Measurements from ENCODE around the gene LMAN1. TPM values are rescaled to one million over a fixed set of nuclear protein-coding genes. Genes with fewer than 3 reads are reported as not detected.

LMAN1 gene
- total RNA-seq, 6 experiments from 2014 or later: 128 to 159 (median 149) TPM

GRCh38 chr18:59323931-59324622 lies 35.0 kb downstream of the LMAN1 start:
- peaks cover 13% of the 10 kb centered on the region for H3K4me1 Mint-ChIP-seq (ENCODE audit: low read depth)
- H3K36me3 Mint-ChIP-seq (ENCODE audit: low read depth): peaks cover 34% of the 10 kb centered on the region
- H3K4me3 Mint-ChIP-seq: no peak overlapping the region
- TF ChIP-seq CTCF (IDR thresholded peaks at IDR 0.05): no peak
- H3K9me3 Mint-ChIP-seq: no peaks in the 10 kb centered on the region
- peak; percentile 49 for DNase-seq
- H3K27me3 Mint-ChIP-seq (ENCODE audit: insufficient read depth): peaks cover 4% of the 10 kb centered on the region
- peak overlapping the region; percentile 61 for H3K27ac Mint-ChIP-seq

GRCh38 chr18:59318460-59319050 lies 40.5 kb downstream of the LMAN1 start, which contains the start of gene CPLX4:
CPLX4 (minus strand) TSS chr18:59318649; CDS start chr18:59318462, 187 bp downstream.
- H3K27ac Mint-ChIP-seq: no peak within 1 kb of the TSS
- H3K9me3 Mint-ChIP-seq: no peaks in the 10 kb centered on the region
- H3K4me3 Mint-ChIP-seq: no peak within 1 kb of the TSS
- TF ChIP-seq CTCF (IDR thresholded peaks at IDR 0.05): no peak
- no peak for DNase-seq
- peaks cover 1% of the 10 kb centered on the region for H3K4me1 Mint-ChIP-seq (ENCODE audit: low read depth)
- H3K27me3 Mint-ChIP-seq (ENCODE audit: insufficient read depth): peaks cover 8% of the 10 kb centered on the region
- no peaks in the 10 kb centered on the region for H3K36me3 Mint-ChIP-seq (ENCODE audit: low read depth)

- H3K36me3 Mint-ChIP-seq (ENCODE audit: low read depth): no peaks in the 10 kb centered on the region
- no peak overlapping the region for H3K27ac Mint-ChIP-seq
- no peak overlapping the region for H3K4me3 Mint-ChIP-seq
- H3K4me1 Mint-ChIP-seq (ENCODE audit: low read depth): 0 out of 2 replicates have a peak, but pooled peaks cover 5% of the 10 kb centered on the region
- H3K27me3 Mint-ChIP-seq (ENCODE audit: insufficient read depth): peaks cover 14% of the 10 kb centered on the region
- no peak for TF ChIP-seq CTCF (IDR thresholded peaks at IDR 0.05)
- DNase-seq: peak; percentile 25
- H3K9me3 Mint-ChIP-seq: no peaks in the 10 kb centered on the region
Observed at GRCh38 chr18:59311631-59312030, 47.4 kb downstream of the LMAN1 start.

GRCh38 chr18:59308938-59309260 lies 50.2 kb downstream of the LMAN1 start:
- H3K4me1 Mint-ChIP-seq (ENCODE audit: low read depth): 0 out of 2 replicates have a peak, but pooled peaks cover 5% of the 10 kb centered on the region
- H3K27ac Mint-ChIP-seq: no peak overlapping the region
- TF ChIP-seq CTCF (IDR thresholded peaks at IDR 0.05): no peak
- peak overlapping the region; percentile 72 for H3K4me3 Mint-ChIP-seq
- H3K9me3 Mint-ChIP-seq: no peaks in the 10 kb centered on the region
- no peak for DNase-seq
- no peaks in the 10 kb centered on the region for H3K36me3 Mint-ChIP-seq (ENCODE audit: low read depth)
- peaks cover 25% of the 10 kb centered on the region for H3K27me3 Mint-ChIP-seq (ENCODE audit: insufficient read depth)

GRCh38 chr18:59308248-59308937 lies 50.7 kb downstream of the LMAN1 start:
- TF ChIP-seq CTCF (IDR thresholded peaks at IDR 0.05): peak; percentile 90
- no peaks in the 10 kb centered on the region for H3K36me3 Mint-ChIP-seq (ENCODE audit: low read depth)
- peak; percentile 46 for DNase-seq
- 0 out of 2 replicates have a peak, but pooled peaks cover 5% of the 10 kb centered on the region for H3K4me1 Mint-ChIP-seq (ENCODE audit: low read depth)
- no peak overlapping the region for H3K27ac Mint-ChIP-seq
- H3K27me3 Mint-ChIP-seq (ENCODE audit: insufficient read depth): peaks cover 27% of the 10 kb centered on the region
- H3K9me3 Mint-ChIP-seq: no peaks in the 10 kb centered on the region
- H3K4me3 Mint-ChIP-seq: peak overlapping the region; percentile 72

Measured in HFFc6 (cell line).